Keratinocyte (primary cell): ENCODE measurements around the gene MAFF. TPM values are rescaled to one million over a fixed set of nuclear protein-coding genes. Genes with fewer than 3 reads are reported as not detected.
A peak's percentile ranks its signal among the peaks of the same experiment; 100 is the strongest.

ENCODE experiments used
- DNase-seq: peaks from one replicate; pipeline ENCODE4 v3.0.0-alpha.2; 2011; ENCODE audit warnings: low read depth, missing footprints, low spot score
- FAIRE-seq: peaks from 2 replicates; lab custom pipeline; 2011; peaks lifted over from hg19 to GRCh38; lab: Jason Lieb, UNC
- H2AFZ ChIP-seq: 2 replicates; pipeline ENCODE4 v1.6.0; 2012; ENCODE audit warnings: low read length, control low read depth, inconsistent platforms; ENCODE audit not compliant: control insufficient read depth
- H3K27ac ChIP-seq: 2 replicates; pipeline ENCODE4 v1.5.1; 2011; ENCODE audit warnings: low read length; ENCODE audit not compliant: control insufficient read depth, insufficient read depth
- H3K27me3 ChIP-seq: 3 replicates; pipeline ENCODE4 v1.6.0; 2011; ENCODE audit warnings: low read length; ENCODE audit not compliant: control insufficient read depth, insufficient read depth; ENCODE audit errors: extremely low read depth
- H3K36me3 ChIP-seq, 2 experiments: 2 replicates in 1 of 2; 3 replicates in 1 of 2; pipeline ENCODE4 v1.5.1; 2011; ENCODE audit warnings: low read length in 2 of 2, mild to moderate bottlenecking in 1 of 2; ENCODE audit not compliant: control insufficient read depth in 2 of 2, insufficient read depth in 2 of 2; ENCODE audit errors: extremely low read depth in 1 of 2
- H3K4me1 ChIP-seq: 3 replicates; pipeline ENCODE4 v1.5.1; 2011; ENCODE audit warnings: low read length; ENCODE audit not compliant: control insufficient read depth, insufficient read depth; ENCODE audit errors: extremely low read depth
- H3K4me2 ChIP-seq: 3 replicates; pipeline ENCODE4 v1.6.0; 2011; ENCODE audit warnings: low read depth, low read length; ENCODE audit not compliant: control insufficient read depth, insufficient read depth; ENCODE audit errors: extremely low read depth
- H3K4me3 ChIP-seq, 3 experiments: fragments of 200-600 bp in 1 of 3; sonication (generic) in 1 of 3; 2 replicates in 2 of 3; 3 replicates in 1 of 3; pipeline ENCODE4 v1.5.1; 2011 to 2016; ENCODE audit warnings: low read length in 3 of 3, mild to moderate bottlenecking in 3 of 3, control low read depth in 2 of 3, inconsistent platforms in 1 of 3, low read depth in 1 of 3, mixed read lengths in 1 of 3, mixed run types in 1 of 3, moderate library complexity in 1 of 3; ENCODE audit not compliant: control insufficient read depth in 2 of 3, insufficient read depth in 2 of 3; ENCODE audit errors: extremely low read depth in 1 of 3
- H3K79me2 ChIP-seq: 2 replicates; pipeline ENCODE4 v1.6.0; 2012; ENCODE audit warnings: low read length; ENCODE audit not compliant: control insufficient read depth, insufficient read depth
- H3K9ac ChIP-seq: 3 replicates; pipeline ENCODE4 v1.6.0; 2011; ENCODE audit warnings: low read length; ENCODE audit not compliant: control insufficient read depth, insufficient read depth; ENCODE audit errors: extremely low read depth
- H3K9me1 ChIP-seq: 3 replicates; pipeline ENCODE4 v1.6.0; 2011; ENCODE audit warnings: low read length; ENCODE audit not compliant: control insufficient read depth, insufficient read depth; ENCODE audit errors: extremely low read depth
- H3K9me3 ChIP-seq: 2 replicates; pipeline ENCODE4 v1.5.1; 2012; ENCODE audit warnings: low read depth, low read length; ENCODE audit not compliant: control insufficient read depth
- H4K20me1 ChIP-seq: 3 replicates; pipeline ENCODE4 v1.6.0; 2011; ENCODE audit warnings: low read length; ENCODE audit not compliant: control insufficient read depth, insufficient read depth; ENCODE audit errors: extremely low read depth
- CTCF ChIP-seq, 3 experiments: IDR thresholded peaks in 1 of 3; conservative IDR thresholded peaks in 1 of 3; optimal IDR thresholded peaks in 1 of 3; 2 replicates in 2 of 3; 3 replicates in 1 of 3; pipeline versions ENCODE3 to v1.5.1; 2011; ENCODE audit warnings: low read length in 3 of 3, mild to moderate bottlenecking in 3 of 3, moderate library complexity in 2 of 3, control low read depth in 1 of 3, inconsistent platforms in 1 of 3; ENCODE audit not compliant: insufficient read depth in 2 of 3; ENCODE audit errors: extremely low read depth in 1 of 3
- EZH2 ChIP-seq: IDR thresholded peaks from one replicate; pipeline ENCODE4 v1.6.1; 2012; ENCODE audit warnings: inconsistent platforms, mild to moderate bottlenecking, low read length, moderate library complexity
- dilution Hi-C: fragments of 300-500 bp; cut with MboI; formaldehyde crosslinking; loops from one replicate; pipeline ENCODE4 v1.7.0; 2020; ENCODE audit warnings: low sequenced_read_pairs; ENCODE audit not compliant: extremely low pct_ligation_motif_present
- polyA plus RNA-seq, 5 experiments: library from polyadenylated mRNA; depleted of rRNA in 3 of 5; stranded (reverse) in 3 of 5; stranded (forward) in 1 of 5; unstranded in 1 of 5; fragments of >200 nt; gene quantifications; 1 replicate in 1 of 5; 2 replicates in 3 of 5; 3 replicates in 1 of 5; pipeline versions ENCODE4 v1.2.1 to v1.2.3, GENCODE V29; 2011 to 2012; ENCODE audit warnings: missing spikeins in 2 of 5, low read depth in 1 of 5, low replicate concordance in 1 of 5

The MAFF gene
- polyA plus RNA-seq, 1 donor (not counting 4 experiments of a cell fraction or from before 2014, with no cell fraction given): 10.5 TPM

DNA sequence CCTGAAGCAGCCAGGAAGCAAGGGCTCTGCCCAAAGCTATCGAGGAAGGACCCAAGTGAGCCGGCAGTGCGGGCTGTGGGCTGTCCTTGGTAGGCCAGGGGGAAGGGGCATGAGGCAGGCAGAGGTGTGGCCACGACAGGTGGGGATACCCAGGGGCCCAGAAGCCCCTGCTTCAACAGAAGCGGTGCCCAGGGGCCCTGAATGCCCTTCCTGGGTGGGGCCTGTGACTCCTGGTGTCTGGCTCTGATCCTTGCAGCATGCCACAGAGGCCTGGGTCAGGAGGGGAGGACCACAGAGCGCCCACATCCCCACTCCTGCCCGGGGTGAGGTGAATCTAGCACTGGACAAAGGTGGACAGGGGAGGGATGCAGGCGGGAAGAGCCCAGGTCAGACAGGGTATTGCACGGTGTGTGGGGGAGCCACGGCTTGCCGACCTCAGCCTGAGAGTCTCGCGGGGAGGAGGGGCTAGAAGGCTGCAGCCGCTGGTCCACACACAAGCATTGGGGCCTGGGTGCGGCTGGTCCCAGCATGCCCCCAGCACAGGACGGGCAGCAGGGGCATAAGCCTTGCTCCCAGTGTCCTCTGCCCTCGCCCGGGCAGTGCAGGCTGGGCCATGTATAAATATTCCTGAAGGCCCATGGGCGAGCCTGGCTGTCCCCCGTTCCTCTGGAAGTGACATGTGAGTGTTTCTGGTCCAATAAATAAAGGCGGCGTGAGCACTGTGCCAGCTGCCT lies 19.0 kb downstream of the MAFF start:
- Histone ChIP-seq H3K9me3 (no peaks in the 10 kb centered on the region), H3K4me3 (no peak overlapping the region), H3K9ac (peak overlapping the region; percentile 87), H4K20me1 (no peaks in the 10 kb centered on the region), H3K4me2 (no peak overlapping the region), H3K27ac (peak overlapping the region; percentile 99), H3K79me2 (no peaks in the 10 kb centered on the region), H3K9me1 (peaks cover 4% of the 10 kb centered on the region), H3K36me3 (peaks cover 11 to 18% of the 10 kb centered on the region in 2 experiments), H3K27me3 (no peaks in the 10 kb centered on the region), H3K4me1 (peaks cover 52% of the 10 kb centered on the region), H2AFZ (no peak overlapping the region)
- dilution Hi-C loops: no loop called here
- DNase-seq: no peak
- FAIRE-seq: no peak
- TF ChIP-seq EZH2: no peak
- TF ChIP-seq CTCF (optimal IDR thresholded peaks at IDR 0.05 in 1 of 3, IDR thresholded peaks at IDR 0.05 in 1 of 3, conservative IDR thresholded peaks at IDR 0.05 in 1 of 3; ENCODE audit: extremely low read depth in 1 of 3, insufficient read depth in 2 of 3, low read length in 3 of 3): no peak

GRCh38 chr22:38221407-38221806 lies 19.6 kb downstream of the MAFF start:
- H3K4me2 ChIP-seq: no peak overlapping the region

More at GRCh38 chr22:38221407-38221806, 19.6 kb downstream of the MAFF start:
- no peaks in the 10 kb centered on the region for H3K27me3 ChIP-seq
- no peaks in the 10 kb centered on the region for H3K9me3 ChIP-seq
- H3K36me3 ChIP-seq: peaks cover 14 to 20% of the 10 kb centered on the region in 2 experiments
- H3K9ac ChIP-seq: no peak overlapping the region
- DNase-seq: no peak
- no peaks in the 10 kb centered on the region for H4K20me1 ChIP-seq
- FAIRE-seq: no peak
- H3K9me1 ChIP-seq: peaks cover 4% of the 10 kb centered on the region
- no peak overlapping the region for H3K27ac ChIP-seq
- H3K4me3 ChIP-seq: no peak overlapping the region
- dilution Hi-C loops: no loop called here
- H3K79me2 ChIP-seq: no peaks in the 10 kb centered on the region
- no peak for TF ChIP-seq EZH2
- TF ChIP-seq CTCF (optimal IDR thresholded peaks at IDR 0.05 in 1 of 3, IDR thresholded peaks at IDR 0.05 in 1 of 3, conservative IDR thresholded peaks at IDR 0.05 in 1 of 3; ENCODE audit: extremely low read depth in 1 of 3, insufficient read depth in 2 of 3, low read length in 3 of 3): no peak
- peaks cover 52% of the 10 kb centered on the region for H3K4me1 ChIP-seq
- no peak overlapping the region for H2AFZ ChIP-seq
